Measurements from ENCODE around the gene AGTRAP. TPM values are rescaled to one million over a fixed set of nuclear protein-coding genes. Genes with fewer than 3 reads are reported as not detected.

AGTRAP gene
- total RNA-seq, 2 experiments from 2014 or later = 52.7 to 57.3 TPM

DNA sequence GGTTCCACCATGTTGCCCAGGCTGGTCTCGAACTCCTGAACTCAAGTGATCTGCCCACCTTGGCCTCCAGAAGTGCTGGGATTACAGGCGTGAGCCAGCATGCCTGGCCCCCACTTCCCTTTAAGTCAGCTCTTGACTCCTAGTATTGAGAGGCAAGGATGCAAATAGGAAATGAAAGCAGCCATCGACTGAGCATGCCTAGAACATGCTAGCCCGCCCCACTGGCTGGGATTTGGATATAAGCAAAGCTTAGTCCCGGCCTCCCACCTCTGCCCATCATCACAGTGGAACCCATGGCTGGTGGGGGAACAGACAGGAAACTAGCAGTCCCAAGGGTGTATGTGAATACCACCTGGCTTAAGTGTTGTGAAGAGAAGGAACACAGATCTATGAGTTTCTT, 36.5 kb downstream of the AGTRAP start:
- DNase-seq = no peak
- no peaks in the 10 kb centered on the region for H3K9me3 Mint-ChIP-seq
- CTCF ChIA-PET = no interaction called here
- no peaks in the 10 kb centered on the region for H3K4me1 Mint-ChIP-seq
- H3K36me3 Mint-ChIP-seq (ENCODE audit: low read depth) = no peaks in the 10 kb centered on the region
- H3K4me3 Mint-ChIP-seq = no peak overlapping the region
- POLR2A ChIA-PET = interaction anchor here (1.8 kb wide), 1 partner anchor 136 kb away, joined by 7 read pairs; no protein-coding TSS in a partner anchor
- peaks cover 5% of the 10 kb centered on the region for H3K27me3 Mint-ChIP-seq
- no peak overlapping the region for H3K27ac Mint-ChIP-seq

DNA sequence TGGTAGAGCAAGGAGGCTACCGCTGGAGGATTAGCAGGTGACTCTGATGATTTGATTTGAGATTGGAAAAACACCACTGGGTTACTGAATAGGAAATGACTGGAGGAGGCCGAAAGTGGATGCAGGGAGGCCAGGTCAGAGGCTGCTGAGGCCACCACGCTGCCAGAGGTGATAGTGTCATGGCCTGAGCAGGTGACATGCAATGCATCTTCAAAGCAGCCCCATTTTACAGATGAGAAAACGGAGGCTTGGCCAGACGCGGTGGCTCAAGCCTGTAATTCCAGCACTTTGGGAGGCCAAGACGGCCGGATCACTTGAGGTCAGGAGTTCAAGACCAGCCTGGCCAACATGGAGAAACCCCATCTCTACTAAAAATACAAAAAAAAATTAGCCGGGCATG, 38.8 kb downstream of the AGTRAP start:
- no peaks in the 10 kb centered on the region for H3K4me1 Mint-ChIP-seq
- H3K36me3 Mint-ChIP-seq (ENCODE audit: low read depth) = no peaks in the 10 kb centered on the region
- POLR2A ChIA-PET = no interaction called here
- CTCF ChIA-PET = no interaction called here
- H3K27ac Mint-ChIP-seq = no peak overlapping the region
- H3K9me3 Mint-ChIP-seq = no peaks in the 10 kb centered on the region
- DNase-seq = no peak
- no peak overlapping the region for H3K4me3 Mint-ChIP-seq
- H3K27me3 Mint-ChIP-seq = peaks cover 5% of the 10 kb centered on the region

DNA sequence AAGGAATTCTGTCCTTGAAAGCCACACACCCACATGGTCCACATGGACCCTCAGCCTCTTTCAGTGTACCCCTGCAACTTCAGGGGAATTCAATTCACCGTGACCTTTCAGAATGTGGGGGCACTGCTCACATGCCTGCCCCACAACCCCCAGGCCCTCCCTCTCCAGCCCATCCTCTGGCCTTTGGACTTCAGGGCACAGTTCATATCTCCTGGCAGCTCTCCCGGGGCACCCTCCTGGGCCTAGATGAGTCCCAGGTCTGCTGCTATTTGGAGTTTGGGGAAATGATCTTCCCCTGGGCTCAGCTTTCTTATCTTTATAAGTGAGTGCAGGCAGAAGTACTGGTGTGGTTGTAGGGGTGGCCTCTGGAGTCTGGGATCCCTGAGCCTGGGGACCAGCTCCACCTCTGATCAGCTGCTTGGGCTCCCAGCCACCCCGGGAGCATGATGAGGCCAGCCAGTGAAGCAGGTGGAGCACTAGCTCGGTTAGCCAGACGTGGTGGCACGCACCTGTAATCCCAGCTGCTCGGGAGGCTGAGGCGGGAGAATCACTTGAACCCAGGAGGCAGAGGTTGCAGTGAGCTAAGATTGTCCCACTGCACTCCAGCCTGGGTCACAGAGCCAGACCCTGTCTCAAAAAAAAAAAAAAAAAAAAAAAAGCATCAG, 41.9 kb downstream of the AGTRAP start:
- DNase-seq = no peak
- ChIA-PET POLR2A (no interaction called here), CTCF (no interaction called here)
- Mint-ChIP-seq H3K9me3 (no peaks in the 10 kb centered on the region), H3K36me3 (ENCODE audit: low read depth) (no peaks in the 10 kb centered on the region), H3K27me3 (peaks cover 5% of the 10 kb centered on the region), H3K4me3 (no peak overlapping the region), H3K27ac (no peak overlapping the region), H3K4me1 (no peaks in the 10 kb centered on the region)

DNA sequence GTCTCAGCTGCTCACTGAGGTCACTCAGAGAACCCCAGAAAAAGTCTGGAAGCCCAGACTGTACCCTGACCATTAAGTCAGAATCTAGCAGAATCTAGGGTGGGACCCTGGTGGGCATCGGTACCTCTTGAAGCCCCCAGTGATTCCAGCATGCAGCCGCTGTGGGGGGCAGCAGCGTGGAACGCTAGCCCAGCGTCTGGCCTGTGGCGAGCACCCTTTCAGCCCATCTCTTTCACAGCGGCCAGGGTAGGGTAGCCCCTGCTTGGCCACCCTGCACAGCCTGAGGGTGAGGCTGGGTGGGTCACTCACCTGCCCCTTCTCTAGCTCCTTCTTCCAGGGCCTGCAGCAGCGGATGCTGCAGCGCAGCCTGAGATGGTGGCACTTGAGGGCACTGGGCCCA, 42.4 kb downstream of the AGTRAP start:
- Mint-ChIP-seq H3K9me3 (no peaks in the 10 kb centered on the region), H3K27ac (no peak overlapping the region), H3K4me3 (no peak overlapping the region), H3K4me1 (no peaks in the 10 kb centered on the region), H3K36me3 (ENCODE audit: low read depth) (no peaks in the 10 kb centered on the region), H3K27me3 (peaks cover 5% of the 10 kb centered on the region)
- no peak for DNase-seq
- ChIA-PET POLR2A (no interaction called here), CTCF (no interaction called here)

DNA sequence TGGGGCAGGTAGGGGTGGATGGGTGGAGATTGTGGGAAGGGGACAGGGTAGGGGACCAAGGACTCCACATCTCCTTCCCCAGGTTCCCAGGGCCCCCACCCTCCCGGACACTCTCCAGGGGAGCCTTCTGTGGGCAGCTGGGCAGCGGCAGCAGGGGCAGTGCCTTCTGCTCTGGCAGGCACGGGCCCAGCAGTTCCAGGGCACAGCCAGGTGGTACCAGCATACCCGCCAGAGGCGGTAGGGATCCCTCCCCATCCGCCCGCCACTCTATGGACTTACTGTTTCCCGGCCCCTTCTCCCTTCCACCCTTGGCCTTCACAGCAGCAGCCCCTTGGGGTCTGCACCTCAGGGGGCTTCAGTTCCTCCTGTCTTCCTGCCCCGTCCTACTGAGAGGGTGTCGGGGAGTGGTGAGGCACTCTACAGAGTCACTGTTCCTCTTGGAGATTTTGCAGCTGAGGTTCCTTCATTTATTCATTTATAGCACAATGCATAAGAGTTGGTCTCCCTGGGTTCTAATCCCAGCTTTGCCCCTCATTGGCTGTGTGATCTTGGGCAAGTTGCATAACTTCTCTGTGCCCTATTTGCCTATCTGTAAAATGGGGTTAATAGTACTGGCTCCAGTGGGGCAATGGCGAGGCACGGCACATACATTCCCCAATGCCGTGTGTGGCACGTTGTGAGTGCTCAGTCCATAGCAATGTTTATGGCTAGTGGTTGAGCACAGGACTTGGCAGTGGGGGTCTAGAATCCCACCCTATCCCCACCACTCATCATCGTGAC, 43.1 kb downstream of the AGTRAP start:
- ChIA-PET POLR2A (no interaction called here), CTCF (no interaction called here)
- no peaks in the 10 kb centered on the region for H3K9me3 Mint-ChIP-seq
- no peaks in the 10 kb centered on the region for H3K4me1 Mint-ChIP-seq
- H3K27me3 Mint-ChIP-seq = peaks cover 5% of the 10 kb centered on the region
- no peaks in the 10 kb centered on the region for H3K36me3 Mint-ChIP-seq (ENCODE audit: low read depth)
- H3K4me3 Mint-ChIP-seq = no peak overlapping the region
- H3K27ac Mint-ChIP-seq = no peak overlapping the region
- no peak for DNase-seq

DNA sequence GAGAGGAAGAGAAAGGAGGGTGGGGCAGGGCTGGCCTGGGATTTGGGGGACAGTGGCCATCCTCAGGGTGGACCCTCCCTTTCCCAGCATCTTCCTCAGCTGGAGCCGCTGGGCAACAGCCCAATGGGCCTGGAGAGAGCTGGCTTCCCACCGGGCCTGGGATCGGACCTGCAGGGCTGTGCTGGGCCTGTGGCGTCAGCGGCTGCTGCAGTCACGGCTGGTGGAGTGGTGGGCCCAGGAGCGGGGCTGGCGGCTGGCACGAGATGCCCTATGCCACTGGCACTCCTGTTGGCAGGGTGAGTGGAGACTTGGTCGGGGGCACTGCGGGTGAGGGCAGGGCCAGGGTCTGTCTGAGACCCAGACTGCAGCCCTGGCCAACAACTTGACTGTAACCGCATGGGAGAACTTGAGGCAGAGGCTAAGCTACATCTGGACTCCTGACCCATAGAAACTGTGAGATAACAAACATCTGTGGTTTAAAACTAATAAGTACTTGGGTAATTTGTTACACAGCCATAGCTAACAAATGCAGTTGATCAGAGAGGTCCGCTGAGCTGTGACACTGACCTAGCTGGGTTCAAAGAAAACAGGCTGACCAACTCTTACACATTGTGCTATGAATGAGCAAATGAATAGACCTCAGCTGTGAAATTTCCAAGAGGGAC, 43.9 kb downstream of the AGTRAP start:
- Mint-ChIP-seq H3K27ac (no peak overlapping the region), H3K4me1 (no peaks in the 10 kb centered on the region), H3K4me3 (no peak overlapping the region), H3K9me3 (no peaks in the 10 kb centered on the region), H3K36me3 (ENCODE audit: low read depth) (no peaks in the 10 kb centered on the region), H3K27me3 (no peaks in the 10 kb centered on the region)
- ChIA-PET CTCF (interaction anchor here (0.7 kb wide), 1 partner anchor 138 kb away, joined by 3 read pairs; no protein-coding TSS in a partner anchor), POLR2A (no interaction called here)
- DNase-seq = no peak

DNA sequence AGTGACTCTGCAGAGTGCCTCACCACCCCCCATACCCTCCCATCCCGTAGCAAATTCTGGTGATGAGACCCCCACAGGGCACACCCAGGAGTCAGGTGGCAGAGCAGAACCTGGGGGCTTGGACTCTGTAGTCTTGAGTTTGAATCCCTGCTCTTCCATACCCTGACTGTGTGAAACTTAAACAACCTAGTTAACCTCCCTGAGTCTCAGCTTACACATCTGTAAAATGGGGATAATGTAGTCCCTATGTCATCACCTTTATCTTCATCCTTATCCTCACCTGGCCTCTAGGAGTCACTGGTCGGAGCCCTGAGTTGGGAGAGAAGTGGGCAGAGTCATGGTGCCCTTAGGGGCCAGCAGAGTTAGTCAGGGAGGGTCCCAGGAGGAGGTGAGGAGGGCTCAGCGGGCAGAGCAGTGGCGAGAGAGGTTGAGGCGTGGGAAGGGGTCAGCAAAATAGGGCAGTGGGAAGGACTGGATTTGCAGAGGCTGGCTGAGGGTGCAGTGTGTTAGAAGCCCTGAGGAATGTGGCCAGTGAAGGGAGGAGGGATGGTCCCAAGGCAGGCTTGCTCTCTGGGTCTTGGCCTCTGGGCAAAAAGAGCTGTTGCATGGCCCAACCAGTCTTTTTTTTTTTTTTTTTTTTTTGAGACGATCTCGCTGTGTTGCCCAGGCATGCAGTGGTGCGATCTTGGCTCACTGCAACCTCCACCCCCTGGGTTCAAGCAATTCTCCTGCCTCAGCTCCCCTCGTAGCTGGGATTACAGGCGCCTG, 44.6 kb downstream of the AGTRAP start:
- Mint-ChIP-seq H3K36me3 (ENCODE audit: low read depth) (no peaks in the 10 kb centered on the region), H3K4me1 (no peaks in the 10 kb centered on the region), H3K4me3 (no peak overlapping the region), H3K27ac (no peak overlapping the region), H3K27me3 (no peaks in the 10 kb centered on the region), H3K9me3 (no peaks in the 10 kb centered on the region)
- DNase-seq = no peak
- POLR2A ChIA-PET = no interaction called here
- CTCF ChIA-PET = interaction anchor here (0.7 kb wide), 1 partner anchor 139 kb away, joined by 3 read pairs; no protein-coding TSS in a partner anchor

DNA sequence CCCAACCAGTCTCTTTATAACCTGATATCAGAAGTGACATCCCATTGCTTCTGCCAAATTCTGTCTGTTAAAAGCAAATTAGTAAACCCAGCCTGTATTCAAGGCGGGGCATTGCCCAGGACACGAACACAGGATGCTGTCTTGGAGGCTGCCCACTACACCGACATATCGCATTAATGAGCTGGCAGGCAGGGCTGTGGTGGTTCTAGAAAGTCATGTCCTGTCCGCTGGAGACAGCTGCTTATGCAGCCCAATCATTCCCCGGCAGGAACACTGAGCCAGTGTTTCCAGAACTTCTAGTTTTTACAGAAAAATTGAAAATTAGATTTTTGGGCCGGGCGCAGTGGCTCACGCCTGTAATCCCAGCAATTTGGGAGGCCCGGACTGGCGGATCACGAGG, 45.4 kb downstream of the AGTRAP start:
- Mint-ChIP-seq H3K27ac (no peak overlapping the region), H3K36me3 (ENCODE audit: low read depth) (no peaks in the 10 kb centered on the region), H3K4me3 (no peak overlapping the region), H3K4me1 (no peaks in the 10 kb centered on the region), H3K9me3 (no peaks in the 10 kb centered on the region), H3K27me3 (no peaks in the 10 kb centered on the region)
- ChIA-PET POLR2A (no interaction called here), CTCF (no interaction called here)
- DNase-seq = no peak

DNA sequence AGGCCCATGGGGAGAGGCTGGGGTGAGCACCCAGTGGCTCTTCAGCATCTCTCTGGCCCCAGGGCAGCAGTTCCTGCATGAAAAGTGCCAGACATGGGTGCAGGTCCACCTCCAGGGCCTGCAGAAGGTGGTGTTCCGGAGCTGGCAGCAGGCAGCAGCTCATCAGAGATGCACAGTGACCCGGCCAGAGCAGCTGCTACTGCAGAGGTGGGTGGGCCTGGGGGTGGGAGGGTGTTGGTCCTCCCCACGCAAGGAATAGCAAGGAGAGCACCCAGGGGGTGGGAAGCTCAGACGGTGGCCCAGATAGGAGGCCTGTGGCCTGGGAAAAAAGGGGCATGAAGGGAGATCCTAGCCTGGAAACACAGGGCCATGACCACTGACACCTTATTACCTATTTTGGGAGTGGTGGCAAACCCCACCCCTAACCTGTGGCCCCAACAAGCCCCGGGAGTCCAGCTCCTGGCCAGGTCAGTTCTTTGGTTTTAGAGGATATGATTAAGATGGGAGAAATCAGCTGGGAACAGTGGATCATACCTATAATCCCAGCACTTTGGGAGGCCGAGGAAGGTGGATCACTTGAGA, 46.3 kb downstream of the AGTRAP start:
- no peak overlapping the region for H3K27ac Mint-ChIP-seq
- no peaks in the 10 kb centered on the region for H3K36me3 Mint-ChIP-seq (ENCODE audit: low read depth)
- H3K4me3 Mint-ChIP-seq = no peak overlapping the region
- H3K9me3 Mint-ChIP-seq = no peaks in the 10 kb centered on the region
- ChIA-PET CTCF (no interaction called here), POLR2A (interaction anchor here (1.1 kb wide), 1 partner anchor 21 kb away, joined by 3 read pairs; no protein-coding TSS in a partner anchor)
- H3K4me1 Mint-ChIP-seq = no peaks in the 10 kb centered on the region
- DNase-seq = no peak
- no peaks in the 10 kb centered on the region for H3K27me3 Mint-ChIP-seq

DNA sequence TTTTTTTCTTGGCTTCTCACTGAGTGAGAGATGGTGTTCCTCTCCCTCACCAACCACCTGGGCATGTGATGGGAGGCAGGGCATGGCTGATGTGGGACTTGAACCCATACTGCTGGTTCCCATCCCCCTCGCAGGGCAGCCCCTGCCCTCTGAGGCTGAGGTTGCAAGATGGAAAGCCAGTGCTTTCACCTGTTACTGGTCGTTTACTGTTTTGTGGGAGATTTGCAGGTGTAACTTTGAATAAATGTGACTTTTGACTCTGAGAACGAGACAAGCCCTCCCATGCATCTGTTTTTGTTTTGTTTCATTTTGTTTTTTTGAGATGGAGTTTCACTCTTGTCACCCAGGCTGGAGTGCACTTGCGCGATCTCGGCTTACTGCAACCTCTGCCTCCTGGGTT, 47.6 kb downstream of the AGTRAP start:
- Mint-ChIP-seq H3K4me1 (no peaks in the 10 kb centered on the region), H3K36me3 (ENCODE audit: low read depth) (no peaks in the 10 kb centered on the region), H3K27me3 (no peaks in the 10 kb centered on the region), H3K4me3 (no peak overlapping the region), H3K27ac (no peak overlapping the region), H3K9me3 (no peaks in the 10 kb centered on the region)
- no peak for DNase-seq
- ChIA-PET POLR2A (no interaction called here), CTCF (no interaction called here)

DNA sequence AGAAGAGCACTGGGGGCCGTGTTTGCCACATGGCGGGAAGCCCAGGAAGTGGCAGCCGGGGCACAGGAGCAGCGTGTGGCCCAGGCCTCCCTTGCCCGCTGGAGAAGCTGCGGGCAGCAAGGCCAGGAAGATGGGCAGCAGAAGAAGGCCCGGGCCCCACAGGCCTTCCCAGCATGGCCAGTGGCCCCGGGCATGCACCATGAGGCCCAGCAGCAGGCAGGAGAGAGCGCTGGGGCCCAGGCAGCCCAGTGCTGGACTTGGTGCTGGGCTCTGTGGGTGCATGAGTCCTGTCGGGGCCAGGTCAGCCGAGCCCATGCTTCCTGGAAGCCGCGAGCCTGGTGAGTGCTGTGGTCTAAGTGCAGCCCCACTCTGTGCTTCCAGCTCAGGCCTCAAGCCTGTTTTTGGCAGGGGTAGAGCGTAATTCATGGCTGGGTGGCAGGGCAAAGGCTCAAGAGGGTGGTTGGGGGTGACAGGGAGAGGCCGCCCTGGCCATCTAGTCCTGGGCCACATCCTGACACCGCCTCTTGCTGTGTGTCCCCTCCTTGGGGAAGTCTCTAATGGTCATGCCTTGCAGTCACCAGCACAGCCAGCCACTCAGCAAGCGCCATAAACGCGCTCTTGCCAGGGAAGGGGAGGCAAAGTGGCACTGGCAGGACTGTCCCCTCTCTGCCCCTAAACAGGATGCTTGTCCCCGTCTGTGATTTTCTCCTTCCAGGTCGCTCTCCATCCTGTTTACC, 48.5 kb downstream of the AGTRAP start:
- Mint-ChIP-seq H3K4me1 (no peaks in the 10 kb centered on the region), H3K9me3 (no peaks in the 10 kb centered on the region), H3K36me3 (ENCODE audit: low read depth) (no peaks in the 10 kb centered on the region), H3K27me3 (no peaks in the 10 kb centered on the region), H3K4me3 (no peak overlapping the region), H3K27ac (no peak overlapping the region)
- ChIA-PET CTCF (interaction anchor here (2.2 kb wide), 1 partner anchor 13 kb away, joined by 5 read pairs; no protein-coding TSS in a partner anchor), POLR2A (interaction anchor here (0.8 kb wide), 1 partner anchor 123 kb away, joined by 3 read pairs; no protein-coding TSS in a partner anchor)
- no peak for DNase-seq

All from activated CD4-positive, alpha-beta memory T cell treated with anti-CD3 and anti-CD28 coated beads, Interleukin-2, amount 10 ng/mL, durations not matched to agents 7 days and 5 days (primary cell).